Suprapubic skin (tissue), 4 donors: ENCODE data around the gene MORN4. TPM values are rescaled to one million over a fixed set of nuclear protein-coding genes. Genes with fewer than 3 reads are reported as not detected.

Source experiments
- DNase-seq, 2 donors: peaks; one replicate each; pipeline ENCODE4 v3.0.0-alpha.2; 2019; ENCODE audit warnings: low spot score in 2 of 2
- H3K27ac ChIP-seq: fragments of 200-600 bp; sonication (generic); one replicate; pipeline ENCODE4 v1.5.1; 2019
- H3K27me3 ChIP-seq: fragments of 200-600 bp; sonication (generic); one replicate; pipeline ENCODE4 v1.5.1; 2019
- H3K36me3 ChIP-seq: fragments of 200-600 bp; sonication (generic); one replicate; pipeline ENCODE4 v1.5.1; 2019
- H3K4me1 ChIP-seq: fragments of 200-600 bp; sonication (generic); one replicate; pipeline ENCODE4 v1.5.1; 2019
- H3K4me3 ChIP-seq: fragments of 200-600 bp; sonication (generic); one replicate; pipeline ENCODE4 v1.5.1; 2019; ENCODE audit warnings: mild to moderate bottlenecking
- H3K9me3 ChIP-seq: fragments of 200-600 bp; sonication (generic); one replicate; pipeline ENCODE4 v1.5.1; 2019
- EP300 ChIP-seq: sonication (generic); formaldehyde crosslinking; IDR thresholded peaks from one replicate; pipeline ENCODE4 v1.6.1; 2017; ENCODE audit warnings: antibody characterized with exemption
- POLR2A ChIP-seq, 2 donors: fragments of 450-650 bp; IDR thresholded peaks; one replicate each; pipeline ENCODE4 v1.6.1; 2017; ENCODE audit warnings: antibody characterized with exemption in 2 of 2, mild to moderate bottlenecking in 2 of 2, moderate library complexity in 2 of 2
- POLR2AphosphoS5 ChIP-seq, 3 donors: sonication (generic); formaldehyde crosslinking; IDR thresholded peaks; one replicate each; pipeline ENCODE4 v1.6.1; 2017; ENCODE audit warnings: antibody characterized with exemption in 3 of 3
- WGBS: methylation state at CpG from one replicate; pipeline ENCODE4 v1.1.5; 2018; 5-methylcytosine and 5-hydroxymethylcytosine counted together
- total RNA-seq, 4 donors: library from RNA; depleted of rRNA; stranded (reverse); fragments of >200 nt; gene quantifications; one replicate each; pipeline ENCODE4 v1.1.0, GENCODE V29; 2016
- TF ChIP-seq, protein P1 (sequence below), 2 donors: fragments of 200-600 bp in 1 of 2; fragments of 450-650 bp in 1 of 2; sonication (generic) in 1 of 2; IDR thresholded peaks; one replicate each; pipeline ENCODE4 v1.5.1; 2016 to 2019; ENCODE audit warnings: antibody characterized with exemption in 2 of 2, mild to moderate bottlenecking in 1 of 2, moderate library complexity in 1 of 2

The MORN4 gene
- total RNA-seq, 4 donors from 2014 or later: 1.3 to 5.6 (median 2.4) TPM

DNA sequence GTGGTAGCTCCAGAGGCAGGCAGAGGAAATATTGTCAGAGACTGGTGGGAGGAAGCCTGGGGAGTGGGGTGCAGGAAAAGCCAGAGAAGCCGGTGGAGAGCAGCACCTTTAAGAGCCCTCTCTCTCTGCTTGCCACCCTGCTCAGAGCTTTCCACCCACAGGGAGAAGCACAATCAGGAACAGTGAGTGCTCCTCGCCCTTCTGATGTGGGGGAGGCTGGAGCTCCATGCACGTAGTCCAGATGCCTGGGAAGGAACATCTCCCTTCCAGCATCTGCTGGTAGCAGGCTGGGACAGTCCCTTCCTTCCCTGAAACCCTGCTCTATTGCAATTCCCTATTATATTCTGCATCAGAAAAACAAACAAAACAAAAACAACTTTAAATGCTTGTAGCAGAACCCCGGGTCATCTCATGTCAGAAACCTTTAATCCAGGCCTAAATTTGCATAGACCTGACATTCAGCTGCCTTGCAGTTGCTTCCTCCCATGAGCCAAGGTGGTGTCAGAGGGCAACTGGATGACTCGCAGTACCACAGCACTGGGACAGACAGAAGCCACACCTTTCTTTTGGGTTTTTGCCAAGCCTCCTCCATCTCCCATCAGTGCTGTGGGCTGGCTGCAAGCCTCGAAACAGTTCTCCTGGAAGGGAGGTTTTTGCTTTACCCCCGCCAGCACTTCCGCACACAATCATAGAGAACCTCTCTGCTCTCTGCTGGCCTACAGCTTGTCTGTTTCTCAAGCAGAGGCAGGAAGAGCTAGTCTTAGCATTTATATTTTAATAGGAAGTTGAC is 40.6 kb upstream of the MORN4 start:
- Histone ChIP-seq H3K36me3 (peaks cover 83% of the 10 kb centered on the region), H3K9me3 (no peaks in the 10 kb centered on the region), H3K27ac (no peak overlapping the region), H3K4me3 (no peak overlapping the region), H3K4me1 (peaks cover 14% of the 10 kb centered on the region), H3K27me3 (no peaks in the 10 kb centered on the region)
- 69% methylated on average over 8 of the region's 8 CpGs for WGBS
- DNase-seq: no peak
- TF ChIP-seq POLR2A (IDR thresholded peaks at IDR 0.05) (no peak), EP300 (no peak), POLR2AphosphoS5 (IDR thresholded peaks at IDR 0.05) (no peak)
- TF ChIP-seq, protein P1, sequence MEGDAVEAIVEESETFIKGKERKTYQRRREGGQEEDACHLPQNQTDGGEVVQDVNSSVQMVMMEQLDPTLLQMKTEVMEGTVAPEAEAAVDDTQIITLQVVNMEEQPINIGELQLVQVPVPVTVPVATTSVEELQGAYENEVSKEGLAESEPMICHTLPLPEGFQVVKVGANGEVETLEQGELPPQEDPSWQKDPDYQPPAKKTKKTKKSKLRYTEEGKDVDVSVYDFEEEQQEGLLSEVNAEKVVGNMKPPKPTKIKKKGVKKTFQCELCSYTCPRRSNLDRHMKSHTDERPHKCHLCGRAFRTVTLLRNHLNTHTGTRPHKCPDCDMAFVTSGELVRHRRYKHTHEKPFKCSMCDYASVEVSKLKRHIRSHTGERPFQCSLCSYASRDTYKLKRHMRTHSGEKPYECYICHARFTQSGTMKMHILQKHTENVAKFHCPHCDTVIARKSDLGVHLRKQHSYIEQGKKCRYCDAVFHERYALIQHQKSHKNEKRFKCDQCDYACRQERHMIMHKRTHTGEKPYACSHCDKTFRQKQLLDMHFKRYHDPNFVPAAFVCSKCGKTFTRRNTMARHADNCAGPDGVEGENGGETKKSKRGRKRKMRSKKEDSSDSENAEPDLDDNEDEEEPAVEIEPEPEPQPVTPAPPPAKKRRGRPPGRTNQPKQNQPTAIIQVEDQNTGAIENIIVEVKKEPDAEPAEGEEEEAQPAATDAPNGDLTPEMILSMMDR (IDR thresholded peaks at IDR 0.05): no peak

DNA sequence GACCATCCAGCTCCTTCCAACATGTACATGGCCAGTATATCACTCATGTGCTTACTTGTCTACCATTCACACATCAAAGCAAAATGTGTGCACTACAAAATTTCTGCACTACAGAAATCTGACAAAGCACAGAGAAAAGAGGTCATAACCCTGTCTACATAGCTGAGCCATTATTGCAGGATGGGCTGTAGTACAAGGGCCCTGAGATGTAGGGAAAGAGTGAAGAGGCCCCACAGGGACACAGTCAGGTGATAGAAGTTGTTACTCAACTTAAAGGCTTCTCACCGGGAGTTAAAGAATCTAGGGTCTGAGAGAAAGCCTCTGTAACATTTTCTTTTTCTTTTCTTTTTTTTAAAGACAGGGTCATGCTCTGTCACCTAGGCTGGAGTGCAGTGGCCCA is 36.3 kb upstream of the MORN4 start:
- TF ChIP-seq, protein P1 (IDR thresholded peaks at IDR 0.05): no peak
- TF ChIP-seq POLR2AphosphoS5 (IDR thresholded peaks at IDR 0.05) (no peak), EP300 (no peak), POLR2A (IDR thresholded peaks at IDR 0.05) (no peak)
- no peaks in the 10 kb centered on the region for H3K4me1 ChIP-seq
- no peaks in the 10 kb centered on the region for H3K9me3 ChIP-seq
- H3K27ac ChIP-seq: no peak overlapping the region
- DNase-seq: no peak
- H3K27me3 ChIP-seq: no peaks in the 10 kb centered on the region
- no peak overlapping the region for H3K4me3 ChIP-seq
- WGBS: 82% methylated on average over 1 of the region's 1 CpG
- peaks cover 82% of the 10 kb centered on the region for H3K36me3 ChIP-seq

GRCh38 chr10:97667463-97667862 is 34.2 kb upstream of the MORN4 start:
- no peak overlapping the region for H3K27ac ChIP-seq
- no peaks in the 10 kb centered on the region for H3K9me3 ChIP-seq
- H3K4me3 ChIP-seq: no peak overlapping the region
- H3K36me3 ChIP-seq: peaks cover 74% of the 10 kb centered on the region
- TF ChIP-seq POLR2A (IDR thresholded peaks at IDR 0.05): no peak
- no peaks in the 10 kb centered on the region for H3K4me1 ChIP-seq
- DNase-seq: no peak
- WGBS: 94% methylated on average over 6 of the region's 6 CpGs
- no peaks in the 10 kb centered on the region for H3K27me3 ChIP-seq

- no peaks in the 10 kb centered on the region for H3K9me3 ChIP-seq
- no peak overlapping the region for H3K4me3 ChIP-seq
- H3K27ac ChIP-seq: no peak overlapping the region
- no peak for TF ChIP-seq POLR2AphosphoS5 (IDR thresholded peaks at IDR 0.05)
- TF ChIP-seq, protein P1 (IDR thresholded peaks at IDR 0.05): no peak
- TF ChIP-seq POLR2A (IDR thresholded peaks at IDR 0.05): no peak
- TF ChIP-seq EP300: no peak
- 92% methylated on average over 7 of the region's 7 CpGs for WGBS
- peaks cover 72% of the 10 kb centered on the region for H3K36me3 ChIP-seq
- no peaks in the 10 kb centered on the region for H3K27me3 ChIP-seq
- H3K4me1 ChIP-seq: no peaks in the 10 kb centered on the region
- DNase-seq: no peak
These were observed 33.7 kb upstream of the MORN4 start for GRCh38 chr10:97666992-97667391.

DNA sequence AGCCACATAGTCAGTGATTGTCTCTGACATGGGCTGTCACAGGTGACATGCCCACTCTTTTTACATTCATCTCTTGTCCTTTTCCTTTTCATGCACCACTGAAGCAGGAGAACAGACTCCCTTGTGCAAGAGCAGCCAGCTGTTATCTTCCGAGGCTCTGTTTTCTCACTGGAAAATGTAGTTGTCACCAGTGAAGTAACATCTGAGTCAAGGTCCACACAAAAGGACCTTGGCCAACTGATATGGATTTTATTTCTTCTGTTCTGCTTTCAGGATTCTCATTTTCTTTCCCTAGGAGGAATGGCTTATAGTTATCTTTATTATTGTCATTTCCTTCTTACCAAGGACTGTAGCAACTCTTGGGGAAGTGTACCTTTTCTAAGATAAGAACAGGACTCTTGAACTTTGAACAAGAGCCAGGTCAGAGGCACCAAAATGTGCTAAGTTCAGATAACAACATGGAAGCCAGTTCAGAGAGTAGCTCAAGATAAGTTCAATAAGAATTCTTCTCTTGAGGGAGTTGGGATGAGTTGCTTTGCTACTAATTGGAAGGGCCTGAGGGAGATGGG is 31.1 kb upstream of the MORN4 start:
- no peaks in the 10 kb centered on the region for H3K4me1 ChIP-seq
- no peak for DNase-seq
- no peak overlapping the region for H3K27ac ChIP-seq
- H3K4me3 ChIP-seq: no peak overlapping the region
- WGBS: 96% methylated on average over 1 of the region's 1 CpG
- TF ChIP-seq EP300: no peak
- H3K36me3 ChIP-seq: peaks cover 51% of the 10 kb centered on the region
- H3K27me3 ChIP-seq: no peaks in the 10 kb centered on the region
- H3K9me3 ChIP-seq: no peaks in the 10 kb centered on the region

DNA sequence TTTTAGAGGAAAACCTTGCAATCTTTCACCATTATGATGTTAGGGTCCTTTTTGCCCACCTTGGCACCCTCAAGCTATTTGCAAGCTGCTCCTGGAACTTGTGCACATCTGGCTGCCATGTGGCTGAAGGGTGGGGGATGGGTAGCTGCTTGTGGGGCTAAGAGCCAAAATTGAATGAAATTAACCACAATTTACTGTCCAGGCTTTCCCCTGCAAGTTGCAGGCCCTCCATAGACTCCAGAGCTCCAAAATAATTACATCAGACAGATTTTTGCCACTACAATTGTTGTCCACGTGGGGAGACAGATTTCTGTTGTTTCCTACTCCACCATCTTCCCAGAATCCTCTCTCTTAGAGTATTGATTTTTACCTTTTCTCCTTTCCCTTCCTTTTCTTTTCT is 26.3 kb upstream of the MORN4 start:
- no peak for DNase-seq
- peaks cover 50% of the 10 kb centered on the region for H3K36me3 ChIP-seq
- H3K4me3 ChIP-seq: no peak overlapping the region
- WGBS: 59% methylated on average over 1 of the region's 1 CpG
- no peaks in the 10 kb centered on the region for H3K27me3 ChIP-seq
- TF ChIP-seq EP300 (no peak), POLR2AphosphoS5 (IDR thresholded peaks at IDR 0.05) (no peak), POLR2A (IDR thresholded peaks at IDR 0.05) (no peak)
- TF ChIP-seq, protein P1 (IDR thresholded peaks at IDR 0.05): no peak
- no peaks in the 10 kb centered on the region for H3K4me1 ChIP-seq
- no peak overlapping the region for H3K27ac ChIP-seq
- H3K9me3 ChIP-seq: no peaks in the 10 kb centered on the region
